H1 (cell line): ENCODE measurements around the gene TFB1M.

Experiments used
- CTCF ChIP-seq, 3 experiments: IDR thresholded peaks; 1 replicate in 2 of 3; 2 replicates in 1 of 3; pipeline versions ENCODE4 v1.5.1 to v1.6.1; 2011; ENCODE audit warnings: low read length in 3 of 3, mild to moderate bottlenecking in 3 of 3, inconsistent platforms in 2 of 3, low read depth in 1 of 3, moderate library complexity in 1 of 3; ENCODE audit not compliant: insufficient read depth in 1 of 3; ENCODE audit errors: control extremely low read depth in 1 of 3
- EP300 ChIP-seq, 2 experiments: IDR thresholded peaks; 1 replicate in 1 of 2; 2 replicates in 1 of 2; pipeline ENCODE4 v1.6.1; 2011 to 2012; ENCODE audit warnings: low read depth in 2 of 2, low read length in 2 of 2, mild to moderate bottlenecking in 2 of 2, borderline replicate concordance in 1 of 2, inconsistent platforms in 1 of 2, moderate library complexity in 1 of 2
- POLR2A ChIP-seq, 2 experiments: IDR thresholded peaks; 1 replicate in 1 of 2; 2 replicates in 1 of 2; pipeline ENCODE4 v1.6.1; 2011; ENCODE audit warnings: low read depth in 2 of 2, low read length in 2 of 2, mild to moderate bottlenecking in 2 of 2; ENCODE audit errors: control extremely low read depth in 1 of 2
- POLR2AphosphoS5 ChIP-seq: IDR thresholded peaks from 2 replicates; pipeline ENCODE4 v1.6.1; 2011; ENCODE audit warnings: low read depth, low read length

- no peak for TF ChIP-seq POLR2A (IDR thresholded peaks at IDR 0.05; ENCODE audit: control extremely low read depth in 1 of 2, low read depth in 2 of 2, low read length in 2 of 2)
- no peak for TF ChIP-seq CTCF (IDR thresholded peaks at IDR 0.05; ENCODE audit: control extremely low read depth in 1 of 3, insufficient read depth in 1 of 3, low read depth in 1 of 3, low read length in 3 of 3)
- TF ChIP-seq EP300 (IDR thresholded peaks at IDR 0.05; ENCODE audit: borderline replicate concordance in 1 of 2, low read depth in 2 of 2, low read length in 2 of 2) = no peak
- TF ChIP-seq POLR2AphosphoS5 = no peak
Observed at GRCh38 chr6:155267411-155267810, 46.9 kb downstream of the TFB1M start.
